CD8-positive, alpha-beta memory T cell (primary cell): ENCODE measurements around the gene RAE1. TPM values are rescaled to one million over a fixed set of nuclear protein-coding genes. Genes with fewer than 3 reads are reported as not detected.

Experiments used
- CTCF ChIA-PET: fragments of 350-600 bp; sonication (Branson Sonifier 250); formaldehyde crosslinking; loops from one replicate; lab custom pipeline; 2021; ENCODE audit warnings: antibody characterized with exemption; lab: Charles Lee
- POLR2A ChIA-PET: fragments of 350-600 bp; sonication (Branson Sonifier 250); formaldehyde crosslinking; loops from one replicate; lab custom pipeline; 2021; ENCODE audit warnings: antibody characterized with exemption; lab: Charles Lee
- DNase-seq, 5 donors: peaks; one replicate each; pipeline versions ENCODE4 v3.0.0 to v3.0.0-alpha.2; 2020 to 2022; ENCODE audit warnings: mixed read lengths in 1 of 5
- H3K27ac ChIP-seq: one replicate; pipeline ENCODE4 v1.7.0; 2013; ENCODE audit warnings: low read depth, mild to moderate bottlenecking, low read length, moderate library complexity
- H3K27me3 ChIP-seq: 2 replicates; pipeline ENCODE4 v1.7.0; 2013; ENCODE audit warnings: low read length, mild to moderate bottlenecking; ENCODE audit not compliant: insufficient read depth, poor library complexity, severe bottlenecking
- H3K36me3 ChIP-seq: 2 replicates; pipeline ENCODE4 v1.7.0; 2013; ENCODE audit warnings: mild to moderate bottlenecking, low read length, moderate library complexity; ENCODE audit not compliant: insufficient read depth
- H3K4me1 ChIP-seq: 2 replicates; pipeline ENCODE4 v1.7.0; 2013; ENCODE audit warnings: mild to moderate bottlenecking, low read length, moderate library complexity; ENCODE audit not compliant: insufficient read depth
- H3K4me3 ChIP-seq: 2 replicates; pipeline ENCODE4 v1.7.0; 2013; ENCODE audit warnings: mild to moderate bottlenecking, low read length
- H3K9me3 ChIP-seq: 2 replicates; pipeline ENCODE4 v1.7.0; 2013; ENCODE audit warnings: mild to moderate bottlenecking, low read length
- H3K27ac Mint-ChIP-seq, 8 donors: one replicate each; pipeline ENCODE4 v1.8.0; 2020 to 2021; ENCODE audit warnings: mixed read lengths in 8 of 8, mild to moderate bottlenecking in 6 of 8, inconsistent platforms in 3 of 8, moderate library complexity in 3 of 8
- H3K27me3 Mint-ChIP-seq, 2 donors: one replicate each; pipeline ENCODE4 v1.8.0; 2020 to 2021; ENCODE audit warnings: mixed read lengths in 2 of 2, mild to moderate bottlenecking in 1 of 2, moderate library complexity in 1 of 2
- H3K36me3 Mint-ChIP-seq, 3 donors: one replicate each; pipeline ENCODE4 v1.8.0; 2020 to 2021; ENCODE audit warnings: mixed read lengths in 3 of 3, inconsistent platforms in 1 of 3, mild to moderate bottlenecking in 1 of 3
- H3K4me1 Mint-ChIP-seq, 3 donors: one replicate each; pipeline ENCODE4 v1.8.0; 2020 to 2021; ENCODE audit warnings: mixed read lengths in 3 of 3, inconsistent platforms in 1 of 3, mild to moderate bottlenecking in 1 of 3
- H3K4me3 Mint-ChIP-seq, 7 donors: one replicate each; pipeline ENCODE4 v1.8.0; 2020 to 2021; ENCODE audit warnings: mixed read lengths in 7 of 7, mild to moderate bottlenecking in 6 of 7, moderate library complexity in 4 of 7, inconsistent platforms in 2 of 7
- H3K9me3 Mint-ChIP-seq, 5 donors: one replicate each; pipeline ENCODE4 v1.8.0; 2020 to 2022; ENCODE audit warnings: mixed read lengths in 5 of 5, mild to moderate bottlenecking in 3 of 5, moderate library complexity in 2 of 5, inconsistent platforms in 1 of 5
- polyA plus RNA-seq: library from polyadenylated mRNA; unstranded; fragments of 300-500 nt; fragmentation: Illumina TruSeq; gene quantifications from one replicate; pipeline ENCODE4 v1.2.3, GENCODE V29; 2021
- total RNA-seq, 2 experiments: library from RNA; stranded (reverse); gene quantifications; one replicate each; pipeline ENCODE4 v1.2.3, GENCODE V29; 2021

The RAE1 gene
- total and polyA plus RNA-seq, 3 experiments from 2014 or later: 40.7 to 52.8 (median 50.2) TPM

GRCh38 chr20:57374931-57375651 lies 24.0 kb downstream of the RAE1 start:
- Histone ChIP-seq H3K4me3 (no peak overlapping the region), H3K4me1 (peaks cover 9% of the 10 kb centered on the region), H3K27ac (no peak overlapping the region), H3K9me3 (no peaks in the 10 kb centered on the region), H3K27me3 (no peaks in the 10 kb centered on the region), H3K36me3 (peaks cover 79% of the 10 kb centered on the region)
- H3K9me3 Mint-ChIP-seq: no peaks in the 10 kb centered on the region
- H3K27me3 Mint-ChIP-seq: no peaks in the 10 kb centered on the region
- ChIA-PET POLR2A (no interaction called here), CTCF (interaction anchor here (1.3 kb wide), 1 partner anchor 120 kb away, joined by 4 read pairs; no protein-coding TSS in a partner anchor)
- peak overlapping the region in 3 of 8 donors; percentile 70 to 80 (median 78) for H3K27ac Mint-ChIP-seq
- no peak for DNase-seq
- H3K36me3 Mint-ChIP-seq: peaks cover 5 to 96% (median 40%) of the 10 kb centered on the region in 3 donors
- H3K4me3 Mint-ChIP-seq: no peak overlapping the region
- peaks cover 2 to 24% (median 17%) of the 10 kb centered on the region in 3 donors for H3K4me1 Mint-ChIP-seq

GRCh38 chr20:57375652-57376230 lies 24.7 kb downstream of the RAE1 start:
- CTCF ChIA-PET: interaction anchor here (0.8 to 1.6 kb wide), 4 partner anchors 23 to 123 kb away, joined by 3 to 7 read pairs (median 4); no protein-coding TSS in a partner anchor
- no peak overlapping the region for H3K27ac ChIP-seq
- no peak overlapping the region for H3K4me3 ChIP-seq
- no peaks in the 10 kb centered on the region for H3K27me3 Mint-ChIP-seq
- H3K36me3 Mint-ChIP-seq: peaks cover 0 to 96% (median 34%) of the 10 kb centered on the region in 3 donors
- DNase-seq: no peak
- H3K9me3 Mint-ChIP-seq: no peaks in the 10 kb centered on the region
- POLR2A ChIA-PET: no interaction called here
- no peak overlapping the region for H3K4me3 Mint-ChIP-seq
- H3K27ac Mint-ChIP-seq: peak overlapping the region in 5 of 8 donors; percentile 49 to 96 (median 60)
- peaks cover 72% of the 10 kb centered on the region for H3K36me3 ChIP-seq
- peaks cover 2 to 24% (median 17%) of the 10 kb centered on the region in 3 donors for H3K4me1 Mint-ChIP-seq
- H3K27me3 ChIP-seq: no peaks in the 10 kb centered on the region
- H3K4me1 ChIP-seq: peaks cover 9% of the 10 kb centered on the region
- no peaks in the 10 kb centered on the region for H3K9me3 ChIP-seq

- peaks cover 14% of the 10 kb centered on the region for H3K4me1 ChIP-seq
- H3K27me3 Mint-ChIP-seq: no peaks in the 10 kb centered on the region
- H3K9me3 ChIP-seq: no peaks in the 10 kb centered on the region
- H3K4me3 ChIP-seq: no peak overlapping the region
- no peaks in the 10 kb centered on the region for H3K27me3 ChIP-seq
- H3K27ac Mint-ChIP-seq: peak overlapping the region in 2 of 8 donors; percentile 48 to 63
- H3K4me1 Mint-ChIP-seq: peaks cover 8 to 34% (median 26%) of the 10 kb centered on the region in 3 donors
- no peak overlapping the region for H3K4me3 Mint-ChIP-seq
- no peak for DNase-seq
- ChIA-PET CTCF (interaction anchor here (1.6 kb wide), 1 partner anchor 21 kb away, joined by 7 read pairs; no protein-coding TSS in a partner anchor), POLR2A (no interaction called here)
- H3K36me3 ChIP-seq: peaks cover 60% of the 10 kb centered on the region
- peaks cover 0 to 88% (median 25%) of the 10 kb centered on the region in 3 donors for H3K36me3 Mint-ChIP-seq
- no peaks in the 10 kb centered on the region for H3K9me3 Mint-ChIP-seq
- no peak overlapping the region for H3K27ac ChIP-seq
Measured at GRCh38 chr20:57377350-57377749, 26.3 kb downstream of the RAE1 start.

- peaks cover 20% of the 10 kb centered on the region for H3K4me1 ChIP-seq
- H3K27me3 ChIP-seq: no peaks in the 10 kb centered on the region
- no peaks in the 10 kb centered on the region for H3K9me3 ChIP-seq
- peaks cover 60% of the 10 kb centered on the region for H3K36me3 ChIP-seq
- CTCF ChIA-PET: interaction anchor here (1.6 to 2.1 kb wide), 2 partner anchors 10 to 118 kb away, joined by 5 to 11 read pairs; no protein-coding TSS in a partner anchor
- no peak overlapping the region for H3K27ac ChIP-seq
- Mint-ChIP-seq H3K4me1 (peaks cover 14 to 42% (median 33%) of the 10 kb centered on the region in 3 donors), H3K27me3 (no peaks in the 10 kb centered on the region), H3K4me3 (no peak overlapping the region), H3K27ac (peak overlapping the region in 1 of 8 donors; percentile 48), H3K36me3 (peaks cover 0 to 81% (median 25%) of the 10 kb centered on the region in 3 donors), H3K9me3 (no peaks in the 10 kb centered on the region)
- DNase-seq: no peak
- POLR2A ChIA-PET: interaction anchor here (0.6 kb wide), 1 partner anchor 21 kb away, joined by 3 read pairs; no protein-coding TSS in a partner anchor
- H3K4me3 ChIP-seq: no peak overlapping the region
Measured at GRCh38 chr20:57378107-57378506, 27.1 kb downstream of the RAE1 start.

- CTCF ChIA-PET: interaction anchor here (1.0 to 2.1 kb wide), 4 partner anchors 9 to 120 kb away, joined by 3 to 11 read pairs (median 8); no protein-coding TSS in a partner anchor
Measured at GRCh38 chr20:57378646-57379262, 27.7 kb downstream of the RAE1 start.

GRCh38 chr20:57379263-57379647 lies 28.2 kb downstream of the RAE1 start:
- Mint-ChIP-seq H3K27me3 (no peaks in the 10 kb centered on the region), H3K36me3 (peaks cover 0 to 71% (median 19%) of the 10 kb centered on the region in 3 donors), H3K9me3 (no peaks in the 10 kb centered on the region), H3K4me1 (peaks cover 23 to 46% (median 40%) of the 10 kb centered on the region in 3 donors), H3K27ac (peak overlapping the region in 3 of 8 donors; percentile 10 to 54 (median 33)), H3K4me3 (no peak overlapping the region)
- H3K4me1 ChIP-seq: peaks cover 18% of the 10 kb centered on the region
- H3K9me3 ChIP-seq: no peaks in the 10 kb centered on the region
- POLR2A ChIA-PET: interaction anchor here (1.4 kb wide), 1 partner anchor 19 kb away, joined by 4 read pairs; no protein-coding TSS in a partner anchor
- H3K27ac ChIP-seq: no peak overlapping the region
- no peak for DNase-seq
- CTCF ChIA-PET: interaction anchor here (1.0 to 2.1 kb wide), 5 partner anchors 8 to 119 kb away, joined by 3 to 11 read pairs (median 5); no protein-coding TSS in a partner anchor
- peaks cover 50% of the 10 kb centered on the region for H3K36me3 ChIP-seq
- H3K4me3 ChIP-seq: no peak overlapping the region
- no peaks in the 10 kb centered on the region for H3K27me3 ChIP-seq

More at GRCh38 chr20:57378646-57379262, 27.7 kb downstream of the RAE1 start:
- Histone ChIP-seq H3K36me3 (peaks cover 54% of the 10 kb centered on the region), H3K4me1 (peaks cover 20% of the 10 kb centered on the region), H3K27ac (no peak overlapping the region), H3K4me3 (no peak overlapping the region), H3K27me3 (no peaks in the 10 kb centered on the region), H3K9me3 (no peaks in the 10 kb centered on the region)
- Mint-ChIP-seq H3K4me1 (peaks cover 20 to 45% (median 36%) of the 10 kb centered on the region in 3 donors), H3K9me3 (no peaks in the 10 kb centered on the region), H3K36me3 (peaks cover 0 to 74% (median 20%) of the 10 kb centered on the region in 3 donors), H3K27me3 (no peaks in the 10 kb centered on the region), H3K27ac (peak overlapping the region in 3 of 8 donors; percentile 10 to 45 (median 33)), H3K4me3 (no peak overlapping the region)
- POLR2A ChIA-PET: no interaction called here
- DNase-seq: no peak

- ChIA-PET CTCF (interaction anchor here (1.0 to 2.1 kb wide), 9 partner anchors 7 to 118 kb away, joined by 3 to 14 read pairs (median 4); partner anchors contain the start of gene RBM38), POLR2A (interaction anchor here (1.2 to 1.4 kb wide), 2 partner anchors 10 to 18 kb away, joined by 4 to 5 read pairs; no protein-coding TSS in a partner anchor)
- Mint-ChIP-seq H3K27me3 (no peaks in the 10 kb centered on the region), H3K36me3 (peaks cover 0 to 65% (median 15%) of the 10 kb centered on the region in 3 donors), H3K27ac (peak overlapping the region in 2 of 8 donors; percentile 63 to 83), H3K4me1 (peaks cover 26 to 44% (median 42%) of the 10 kb centered on the region in 3 donors), H3K4me3 (peak overlapping the region in 1 of 7 donors; percentile 13), H3K9me3 (no peaks in the 10 kb centered on the region)
- H3K9me3 ChIP-seq: no peaks in the 10 kb centered on the region
- H3K4me1 ChIP-seq: peaks cover 11% of the 10 kb centered on the region
- H3K27ac ChIP-seq: no peak overlapping the region
- H3K36me3 ChIP-seq: peaks cover 40% of the 10 kb centered on the region
- no peak overlapping the region for H3K4me3 ChIP-seq
- DNase-seq: no peak
- no peaks in the 10 kb centered on the region for H3K27me3 ChIP-seq
Measured at GRCh38 chr20:57380081-57380750, 29.2 kb downstream of the RAE1 start.
